SU-DHL-6 (cell line): ENCODE measurements around the gene RNF152.

Experiments used
- H2AFZ ChIP-seq: fragments of 200-600 bp; sonication (generic); 2 replicates; pipeline ENCODE4 v1.6.1; 2014; ENCODE audit warnings: low read depth, mild to moderate bottlenecking, moderate library complexity, mixed read lengths, antibody characterized with exemption, low read length; ENCODE audit not compliant: severe bottlenecking
- H3F3A ChIP-seq: fragments of 200-600 bp; shearing (Covaris generic); 2 replicates; pipeline ENCODE4 v1.6.0; 2016; ENCODE audit warnings: antibody characterized with exemption, mild to moderate bottlenecking; ENCODE audit not compliant: insufficient read depth
- H3K27ac ChIP-seq: fragments of 200-600 bp; sonication (generic); 2 replicates; pipeline ENCODE4 v1.5.1; 2016; ENCODE audit warnings: low read depth, mild to moderate bottlenecking, low read length, moderate library complexity, mixed read lengths
- H3K27me3 ChIP-seq: fragments of 200-600 bp; sonication (generic), shearing (Covaris generic); 2 replicates; pipeline ENCODE4 v1.6.0; 2014; ENCODE audit warnings: mild to moderate bottlenecking, low read length
- H3K36me3 ChIP-seq: fragments of 200-600 bp; sonication (generic); 2 replicates; pipeline ENCODE4 v1.6.1; 2014; ENCODE audit warnings: mild to moderate bottlenecking, low read length, mixed read lengths
- H3K4me2 ChIP-seq: fragments of 300-600, 200-600 bp; shearing (Covaris generic), sonication (generic); 2 replicates; pipeline ENCODE4 v1.6.0; 2014; ENCODE audit warnings: low read length, low read depth, mild to moderate bottlenecking; ENCODE audit not compliant: poor library complexity, severe bottlenecking
- H3K4me3 ChIP-seq: fragments of 200-600 bp; sonication (generic); 2 replicates; pipeline ENCODE4 v1.5.1; 2014; ENCODE audit warnings: antibody characterized with exemption, low read length, mild to moderate bottlenecking, mixed read lengths; ENCODE audit not compliant: insufficient read depth, poor library complexity, severe bottlenecking
- H3K79me2 ChIP-seq: fragments of 200-600 bp; sonication (generic); 2 replicates; pipeline ENCODE4 v1.6.1; 2014; ENCODE audit warnings: mild to moderate bottlenecking, low read length, moderate library complexity; ENCODE audit not compliant: insufficient read depth
- H3K9ac ChIP-seq: fragments of 200-600 bp; sonication (generic); 2 replicates; pipeline ENCODE4 v1.7.0; 2014; ENCODE audit warnings: mild to moderate bottlenecking, low read length
- H3K9me2 ChIP-seq: fragments of 200-600 bp; sonication (generic); replicated peaks from 2 replicates; pipeline ENCODE4 v1.6.1; 2014; ENCODE audit warnings: low read length; ENCODE audit not compliant: insufficient read depth
- H3K9me3 ChIP-seq: fragments of 200-600 bp; sonication (generic); 2 replicates; pipeline ENCODE4 v1.6.1; 2014; ENCODE audit warnings: low read length, mixed read lengths; ENCODE audit not compliant: insufficient read depth
- H4K20me1 ChIP-seq: fragments of 200-600 bp; sonication (generic); 2 replicates; pipeline ENCODE4 v1.6.1; 2014; ENCODE audit warnings: low read depth, mild to moderate bottlenecking, antibody characterized with exemption, low read length, moderate library complexity, mixed read lengths
- CTCF ChIP-seq: fragments of 200-600 bp; sonication (generic); IDR thresholded peaks from one replicate; pipeline ENCODE4 v1.5.1; 2017; ENCODE audit warnings: antibody characterized with exemption, mild to moderate bottlenecking, low read length, moderate library complexity; ENCODE audit not compliant: insufficient read depth, poor library complexity, severe bottlenecking
- EZH2phosphoT487 ChIP-seq: fragments of 200-600 bp; sonication (generic), shearing (Covaris generic); conservative IDR thresholded peaks from 2 replicates; pipeline ENCODE4 v1.6.1; 2018; ENCODE audit warnings: mild to moderate bottlenecking, antibody characterized with exemption, low read length, moderate library complexity, mixed read lengths

The RNF152 gene, protein sequence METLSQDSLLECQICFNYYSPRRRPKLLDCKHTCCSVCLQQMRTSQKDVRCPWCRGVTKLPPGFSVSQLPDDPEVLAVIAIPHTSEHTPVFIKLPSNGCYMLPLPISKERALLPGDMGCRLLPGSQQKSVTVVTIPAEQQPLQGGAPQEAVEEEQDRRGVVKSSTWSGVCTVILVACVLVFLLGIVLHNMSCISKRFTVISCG

DNA sequence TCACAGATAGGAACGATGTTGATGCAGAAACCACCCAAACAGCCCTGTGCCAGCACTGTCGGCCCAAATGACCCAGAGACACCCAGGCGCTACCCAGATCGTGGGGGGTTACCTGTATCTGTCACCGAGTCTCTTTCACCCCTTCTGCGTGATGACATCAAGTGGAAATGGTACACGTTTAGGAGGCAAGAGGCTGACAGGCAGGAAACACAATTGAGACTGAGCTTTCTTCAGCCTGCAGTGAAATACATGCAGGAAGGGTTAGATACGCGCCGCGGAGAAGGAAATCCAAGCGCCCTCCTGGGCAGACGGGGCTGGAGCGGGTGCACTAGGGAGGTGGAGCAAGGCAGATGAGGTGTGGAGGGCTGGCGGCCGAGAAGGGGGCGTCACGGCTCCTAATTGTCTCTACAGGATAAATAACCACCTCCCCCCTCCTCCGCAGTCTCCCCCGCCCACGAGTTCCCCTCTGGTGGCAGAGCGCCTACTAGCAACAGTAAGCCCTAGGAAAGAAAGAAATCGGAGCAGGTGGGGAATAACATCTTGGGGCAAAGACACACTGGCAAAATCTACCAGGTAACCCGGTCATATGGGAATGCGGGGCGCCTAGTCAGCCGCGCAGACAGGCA lies at the start of gene RNF152:
Gene RNF152, minus strand, starts transcription at position 325 of the 626 bp plus-strand sequence. CDS start 76,544 bp downstream, outside the sequence.
- no peaks in the 10 kb centered on the region for H3K9me3 ChIP-seq
- H3K79me2 ChIP-seq, result no peaks in the 10 kb centered on the region
- peak within 1 kb of the TSS; percentile 56 for H3K9ac ChIP-seq
- H2AFZ ChIP-seq, result peak within 1 kb of the TSS; percentile 84
- H3K36me3 ChIP-seq, result no peaks in the 10 kb centered on the region
- H3K27ac ChIP-seq, result no peak within 1 kb of the TSS
- no peak for TF ChIP-seq EZH2phosphoT487
- no peak for TF ChIP-seq CTCF
- no peaks in the 10 kb centered on the region for H3K27me3 ChIP-seq
- H4K20me1 ChIP-seq, result no peaks in the 10 kb centered on the region
- peak within 1 kb of the TSS; percentile 71 for H3K4me2 ChIP-seq
- H3K4me3 ChIP-seq, result peak within 1 kb of the TSS; percentile 64
- no peaks in the 10 kb centered on the region for H3K9me2 ChIP-seq
- no peaks in the 10 kb centered on the region for H3F3A ChIP-seq

DNA sequence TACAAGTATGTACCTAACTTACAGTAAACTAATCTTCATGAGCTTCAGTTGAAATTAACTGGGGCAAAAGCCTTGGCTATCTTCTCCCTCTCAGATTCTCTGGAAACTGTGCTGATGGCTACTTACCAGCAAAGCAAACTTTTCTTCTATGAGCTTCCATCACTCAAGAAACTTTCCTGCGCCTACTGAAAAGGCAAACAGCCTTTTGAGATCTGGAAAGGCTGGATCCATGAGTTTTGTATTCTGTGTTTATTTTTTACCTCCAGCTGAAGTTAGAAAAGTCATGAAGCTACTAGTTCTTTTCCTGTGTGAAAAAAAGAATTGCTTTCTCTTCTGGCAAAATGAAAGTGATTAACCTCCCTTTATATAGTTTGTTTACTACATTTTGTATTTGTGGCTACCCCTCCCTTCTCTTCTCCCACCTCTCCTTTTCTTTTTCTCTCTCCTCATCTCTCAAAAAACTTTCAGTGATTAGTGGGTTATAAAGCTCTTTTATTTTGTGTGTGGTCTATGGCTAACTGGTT lies 49.2 kb upstream of the RNF152 start:
- Histone ChIP-seq H3K27ac (no peak overlapping the region), H3K4me3 (no peak overlapping the region), H3K79me2 (no peaks in the 10 kb centered on the region), H3F3A (no peaks in the 10 kb centered on the region), H3K27me3 (no peaks in the 10 kb centered on the region), H4K20me1 (no peaks in the 10 kb centered on the region), H3K36me3 (no peaks in the 10 kb centered on the region), H3K4me2 (no peak overlapping the region), H3K9me3 (no peaks in the 10 kb centered on the region), H2AFZ (no peak overlapping the region), H3K9me2 (no peaks in the 10 kb centered on the region), H3K9ac (no peak overlapping the region)
- TF ChIP-seq CTCF (no peak), EZH2phosphoT487 (no peak)

- Histone ChIP-seq H3K4me2 (no peak overlapping the region), H3K36me3 (no peaks in the 10 kb centered on the region), H3K27me3 (no peaks in the 10 kb centered on the region), H3K9me3 (no peaks in the 10 kb centered on the region), H3K79me2 (no peaks in the 10 kb centered on the region), H2AFZ (no peak overlapping the region), H3K9me2 (no peaks in the 10 kb centered on the region), H3K27ac (no peak overlapping the region), H3K4me3 (no peak overlapping the region), H3K9ac (no peak overlapping the region), H3F3A (no peaks in the 10 kb centered on the region), H4K20me1 (no peaks in the 10 kb centered on the region)
- TF ChIP-seq EZH2phosphoT487 (no peak), CTCF (no peak)
Observed at GRCh38 chr18:61939046-61939674, 46.4 kb upstream of the RNF152 start.
